ENCODE measurements around the gene RAB11FIP5.

Gene RAB11FIP5

DNA sequence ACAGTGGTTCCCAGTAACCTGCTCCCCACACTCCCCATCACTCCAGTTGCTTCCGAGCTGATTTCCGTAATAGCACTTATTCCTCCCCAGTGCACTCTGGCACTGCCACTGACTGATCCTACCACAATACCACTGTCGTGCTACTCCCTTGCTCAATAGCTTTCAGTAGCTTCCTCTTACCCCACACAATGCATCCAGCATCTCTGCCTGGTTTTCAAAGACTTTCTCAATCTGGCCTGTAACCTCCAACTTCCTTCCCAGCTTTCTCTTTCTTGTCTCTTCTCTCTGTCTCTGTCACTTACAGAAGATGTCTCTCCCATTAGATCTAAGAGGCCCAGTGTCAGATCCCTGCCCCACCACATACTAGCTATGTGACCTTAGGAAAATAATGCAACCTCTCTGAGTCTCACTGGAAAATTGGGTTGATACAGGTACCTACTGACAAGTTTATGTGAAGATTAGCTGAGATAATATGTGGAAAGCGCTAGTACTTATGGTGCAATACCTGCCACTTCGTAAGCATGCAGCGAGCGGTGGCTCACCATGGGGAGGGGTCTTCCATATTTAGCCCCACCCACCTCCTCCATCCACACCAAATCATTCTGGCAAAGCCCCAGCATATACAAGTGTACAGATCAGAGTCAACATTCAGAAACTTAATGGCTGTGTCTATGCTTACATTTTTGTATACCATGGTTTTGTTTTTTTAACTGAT lies 77.9 kb downstream of the RAB11FIP5 start:
- no peak for DNase-seq (ENCODE audit: low spot score)

DNA sequence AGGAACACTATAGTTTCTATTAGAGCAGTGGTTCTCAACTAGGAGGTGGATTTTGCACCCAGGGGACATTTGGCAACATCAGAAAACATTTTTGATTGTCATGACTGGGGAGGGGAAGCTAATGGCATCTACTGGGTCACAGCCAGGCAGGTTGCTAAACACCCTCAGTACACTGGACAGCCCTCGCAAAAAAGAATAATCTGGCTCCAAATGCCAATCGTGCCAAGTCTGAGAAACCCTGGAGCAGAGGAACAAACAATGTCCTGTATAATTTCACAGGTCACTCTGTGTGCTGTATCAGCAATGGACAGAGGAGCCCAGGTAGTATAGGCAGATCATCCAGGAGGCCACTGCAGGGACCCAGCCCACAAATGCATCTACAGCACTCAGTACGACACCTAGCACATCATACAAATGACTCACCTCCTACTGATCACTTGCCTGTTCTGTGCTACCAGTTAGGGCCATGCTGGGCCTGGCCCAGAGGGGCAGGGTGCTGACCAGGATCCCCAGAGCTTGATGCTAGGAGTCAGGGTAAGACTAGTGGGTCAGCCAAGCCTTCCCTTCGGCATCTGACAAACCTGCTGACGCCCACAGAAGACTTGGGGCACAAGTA lies 78.9 kb downstream of the RAB11FIP5 start:
- no peak for DNase-seq (ENCODE audit: low spot score)

DNA sequence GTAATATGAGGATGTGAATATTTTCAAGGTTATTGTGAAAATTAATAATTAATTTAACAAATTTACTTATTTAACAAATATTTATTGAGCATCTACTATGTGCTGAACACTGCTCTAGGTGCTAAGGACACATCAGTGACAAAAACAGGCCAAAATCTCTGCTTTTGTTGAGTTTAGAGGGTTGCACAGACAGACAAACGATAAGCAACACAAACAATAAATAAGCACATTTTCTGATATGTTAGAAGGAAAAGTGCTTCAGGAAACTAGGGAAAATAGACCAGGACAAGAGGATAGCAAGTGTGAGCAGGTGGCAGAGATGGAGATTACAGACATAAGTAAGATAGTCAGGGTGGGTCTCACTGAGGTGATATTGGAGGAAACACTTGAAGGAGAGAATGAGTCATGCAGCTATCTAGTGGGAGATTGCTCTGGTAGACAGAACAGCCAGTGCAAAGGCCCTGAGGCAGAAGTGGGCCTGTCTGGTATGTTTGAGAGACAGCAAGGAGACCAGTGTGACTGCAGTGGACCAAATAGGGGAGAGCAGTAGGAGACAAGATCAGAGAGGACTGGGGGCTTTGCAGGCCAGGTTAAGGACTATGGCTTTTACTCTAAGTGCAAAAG lies 79.5 kb downstream of the RAB11FIP5 start:
- DNase-seq (ENCODE audit: low spot score), result no peak

DNA sequence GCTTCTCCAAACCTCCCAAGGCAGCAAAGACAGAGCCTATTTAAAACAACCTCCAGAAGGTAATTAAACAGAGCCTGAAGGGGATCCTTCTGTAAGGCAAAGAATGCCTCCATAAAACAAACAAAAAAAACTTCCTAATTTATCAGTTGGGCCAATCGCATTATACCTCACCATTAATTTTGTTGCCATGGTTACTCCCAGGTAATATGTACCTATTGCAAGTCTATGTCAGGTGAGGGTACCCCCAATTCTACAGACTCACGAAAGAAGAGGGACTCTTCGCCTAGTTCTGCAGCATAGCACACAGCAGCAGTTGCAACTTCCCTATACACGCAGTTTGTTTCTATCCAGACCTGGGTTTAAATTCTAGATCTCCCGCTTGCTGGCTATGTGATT lies 80.0 kb downstream of the RAB11FIP5 start:
- no peak for DNase-seq (ENCODE audit: low spot score)

DNA sequence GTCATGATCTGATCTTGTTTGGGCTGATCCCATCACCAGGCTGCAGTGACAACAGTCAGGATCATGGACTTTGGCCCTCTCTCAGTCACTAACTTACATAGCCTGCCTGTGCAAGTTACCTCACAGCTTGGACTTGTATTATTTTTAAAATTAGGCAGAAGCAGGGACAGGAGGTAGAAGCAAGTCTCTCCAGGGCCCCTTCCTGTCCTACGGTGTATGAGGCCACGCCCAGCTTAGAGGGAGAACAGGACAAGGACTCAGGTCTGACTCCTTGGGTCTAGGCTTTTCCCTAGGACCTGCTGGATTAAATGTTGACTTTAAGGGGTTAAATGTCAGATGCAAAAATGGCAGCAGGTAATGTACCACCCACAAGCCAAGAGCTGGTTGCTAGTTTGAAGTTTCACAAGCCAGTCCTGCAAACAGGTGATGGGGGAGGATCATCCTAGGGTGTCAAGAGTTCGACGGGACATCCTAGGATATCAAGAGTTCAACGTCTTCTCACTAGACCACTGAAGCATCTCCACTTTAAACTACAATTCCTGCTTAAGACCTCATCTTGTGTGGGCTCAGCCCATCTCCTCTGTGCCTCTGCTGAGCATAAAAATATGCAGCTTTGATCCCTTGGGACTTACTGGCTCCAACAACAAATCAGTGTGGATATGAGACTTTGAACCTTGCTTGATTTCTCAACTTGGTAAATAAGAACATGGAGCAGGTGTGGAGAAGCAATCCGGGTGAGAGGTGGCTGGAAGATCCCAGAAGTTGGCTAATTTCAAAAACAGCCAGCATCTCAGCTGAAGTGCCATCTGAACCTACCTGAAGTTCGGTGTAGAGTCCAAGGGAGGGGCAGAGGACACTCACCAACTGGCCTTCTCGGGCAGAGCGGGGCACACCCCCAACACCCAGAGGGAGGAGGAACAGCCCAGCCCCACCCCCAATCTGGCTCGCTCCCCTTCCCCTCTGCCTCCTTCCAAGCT lies 80.7 kb downstream of the RAB11FIP5 start:
- DNase-seq (ENCODE audit: low spot score), result no peak

DNA sequence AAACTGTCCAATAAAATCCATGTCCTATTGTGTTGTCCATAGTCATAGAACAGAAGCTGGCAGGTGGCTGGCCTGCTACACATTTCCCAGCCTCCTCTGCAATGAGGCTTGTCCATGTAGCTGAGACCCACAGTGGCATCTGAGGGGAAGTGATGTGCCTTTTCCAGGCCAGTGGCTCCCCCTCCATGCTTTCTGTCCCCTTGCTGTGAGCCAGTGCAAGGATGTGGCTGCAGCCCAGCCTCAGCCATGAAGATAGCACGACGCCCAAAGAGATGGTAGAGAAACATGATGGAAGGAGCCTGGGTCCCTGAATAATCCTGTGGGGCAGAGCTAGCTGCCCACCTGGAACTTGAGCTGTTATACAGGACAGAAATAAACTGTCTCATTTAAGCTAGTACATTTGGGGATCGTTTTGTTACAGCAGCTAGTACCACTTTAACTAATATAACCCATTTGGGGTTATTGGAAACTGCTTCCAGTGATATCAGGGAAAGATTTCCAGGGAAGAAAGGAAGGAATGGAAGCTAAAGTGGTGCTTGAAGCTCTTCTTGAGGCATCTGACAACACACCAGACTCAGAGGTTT lies 81.6 kb downstream of the RAB11FIP5 start:
- DNase-seq (ENCODE audit: low spot score), result no peak

DNA sequence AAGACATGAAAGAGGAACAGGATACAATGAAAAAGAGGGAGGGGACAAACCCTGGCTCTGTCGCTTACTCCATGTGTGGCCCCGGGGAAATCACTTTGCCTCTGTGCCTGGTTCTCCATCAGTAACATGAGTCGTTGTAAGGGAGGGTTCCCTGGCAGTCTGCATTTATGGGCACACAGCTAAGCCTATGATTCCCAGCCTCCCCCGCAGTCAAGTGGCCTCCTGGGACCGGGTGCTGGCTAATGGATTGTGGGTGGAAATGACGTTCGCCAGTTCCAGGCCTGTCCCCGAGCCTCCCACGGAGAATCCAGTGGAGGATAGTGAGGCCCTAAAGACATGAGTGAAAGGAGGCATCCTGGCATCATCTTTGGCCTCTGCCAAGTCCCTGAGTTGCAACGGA lies 83.9 kb downstream of the RAB11FIP5 start:
- no peak for DNase-seq (ENCODE audit: low spot score)

DNA sequence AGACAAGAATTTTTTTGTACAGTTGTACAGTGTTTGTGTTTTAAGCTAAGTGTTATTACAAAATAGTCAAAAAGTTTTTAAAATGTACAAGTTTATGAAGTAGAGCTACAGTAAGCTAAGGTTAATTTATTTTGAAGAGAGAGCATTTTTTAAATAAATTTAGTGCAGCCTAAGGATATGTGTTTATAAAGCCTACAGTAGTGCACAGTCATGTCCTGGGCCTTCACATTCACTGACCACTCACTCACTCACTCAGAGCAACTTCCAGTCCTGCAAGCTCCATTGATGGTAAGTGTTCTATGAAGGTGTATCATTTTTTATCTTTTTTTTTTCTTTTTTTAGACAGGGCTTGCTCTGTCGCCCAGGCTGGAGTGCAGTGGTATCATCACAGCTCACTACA lies 85.4 kb downstream of the RAB11FIP5 start:
- DNase-seq (ENCODE audit: low spot score), result no peak

DNA sequence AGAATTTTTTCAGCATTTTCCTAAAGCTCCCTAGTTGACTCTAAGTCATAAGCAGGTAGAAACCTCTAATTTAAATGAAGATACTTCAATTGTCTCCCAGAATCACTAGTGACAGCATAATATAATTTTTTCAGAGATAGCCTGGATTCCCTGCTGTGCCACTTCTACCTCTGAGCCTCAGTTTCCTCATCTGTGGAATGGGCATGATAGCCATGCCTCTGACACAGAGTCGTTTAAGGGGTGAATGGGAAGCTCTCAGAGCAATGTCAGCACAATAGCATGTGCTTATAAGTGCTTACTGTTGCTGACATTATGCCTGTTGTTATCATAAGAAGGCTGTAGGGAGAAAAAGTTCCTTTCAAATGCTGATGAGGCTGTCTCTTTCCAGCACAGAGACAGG lies 89.3 kb downstream of the RAB11FIP5 start:
- DNase-seq (ENCODE audit: low spot score), result no peak
